ENCODE data around the gene ROBO4.

ROBO4 gene

GRCh38 chr11:124920356-124920755, 22.7 kb upstream of the ROBO4 start:
- no peak for TF ChIP-seq CTCF (conservative IDR thresholded peaks at IDR 0.05; ENCODE audit: control insufficient read depth, insufficient read depth, low read depth, low read length)
- DNase-seq (ENCODE audit: low read depth) = no peak
- no peak overlapping the region for H3K4me3 ChIP-seq (ENCODE audit: control insufficient read depth, low read depth, low read length)

GRCh38 chr11:124919898-124920297, 22.2 kb upstream of the ROBO4 start:
- no peak for TF ChIP-seq CTCF (conservative IDR thresholded peaks at IDR 0.05; ENCODE audit: control insufficient read depth, insufficient read depth, low read depth, low read length)
- no peak overlapping the region for H3K4me3 ChIP-seq (ENCODE audit: control insufficient read depth, low read depth, low read length)
- DNase-seq (ENCODE audit: low read depth) = no peak

- TF ChIP-seq CTCF (conservative IDR thresholded peaks at IDR 0.05; ENCODE audit: control insufficient read depth, insufficient read depth, low read depth, low read length) = no peak
- no peak within 1 kb of the TSS for H3K4me3 ChIP-seq (ENCODE audit: control insufficient read depth, low read depth, low read length)
- DNase-seq (ENCODE audit: low read depth) = no peak
Measured at GRCh38 chr11:124918950-124919349, 21.3 kb upstream of the ROBO4 start, which contains the start of gene HEPN1. Gene HEPN1, plus strand, starts transcription at chr11:124919250.

- DNase-seq (ENCODE audit: low read depth) = peak; percentile 73
- H3K4me3 ChIP-seq (ENCODE audit: control insufficient read depth, low read depth, low read length) = no peak overlapping the region
- no peak for TF ChIP-seq CTCF (conservative IDR thresholded peaks at IDR 0.05; ENCODE audit: control insufficient read depth, insufficient read depth, low read depth, low read length)
Measured at GRCh38 chr11:124917115-124917637, 19.5 kb upstream of the ROBO4 start.

- no peak overlapping the region for H3K4me3 ChIP-seq (ENCODE audit: control insufficient read depth, low read depth, low read length)
- TF ChIP-seq CTCF (conservative IDR thresholded peaks at IDR 0.05; ENCODE audit: control insufficient read depth, insufficient read depth, low read depth, low read length) = no peak
- DNase-seq (ENCODE audit: low read depth) = no peak
Measured at GRCh38 chr11:124916370-124916710, 18.7 kb upstream of the ROBO4 start.

GRCh38 chr11:124915541-124916369, 18.1 kb upstream of the ROBO4 start:
- H3K4me3 ChIP-seq (ENCODE audit: control insufficient read depth, low read depth, low read length) = no peak overlapping the region
- DNase-seq (ENCODE audit: low read depth) = peak; percentile 79
- TF ChIP-seq CTCF (conservative IDR thresholded peaks at IDR 0.05; ENCODE audit: control insufficient read depth, insufficient read depth, low read depth, low read length) = no peak

Measured in fibroblast of mammary gland (primary cell).